Measurements from ENCODE around the gene ENTPD2. TPM values are rescaled to one million over a fixed set of nuclear protein-coding genes. Genes with fewer than 3 reads are reported as not detected.

Gene ENTPD2
- total RNA-seq, 1 donor from 2014 or later: 0.19 TPM

DNA sequence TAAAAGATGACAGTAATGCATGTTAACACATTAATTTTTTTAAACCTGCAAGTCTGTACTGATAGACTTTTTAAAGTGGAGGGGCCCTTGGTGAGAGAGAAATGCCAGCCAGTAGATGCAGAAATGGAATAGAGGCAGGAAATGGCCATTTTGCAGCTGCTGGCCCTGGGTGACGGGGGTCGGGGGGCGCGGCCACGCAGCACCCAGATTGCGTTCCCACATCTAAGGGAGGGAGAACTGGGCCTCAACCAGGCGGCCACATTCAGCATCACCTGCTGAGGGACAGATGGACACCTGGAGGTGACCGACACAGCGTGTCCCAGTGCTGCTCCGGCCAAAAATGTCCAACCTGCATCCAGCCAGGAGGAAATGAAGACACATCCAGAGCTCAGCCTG is 51.2 kb downstream of the ENTPD2 start:
- Mint-ChIP-seq H3K36me3 (ENCODE audit: insufficient read depth) (no peaks in the 10 kb centered on the region), H3K9me3 (ENCODE audit: low read depth) (peaks cover 4% of the 10 kb centered on the region), H3K4me1 (ENCODE audit: low read depth) (no peaks in the 10 kb centered on the region), H3K27me3 (no peaks in the 10 kb centered on the region), H3K4me3 (ENCODE audit: low read depth) (no peak overlapping the region), H3K27ac (no peak overlapping the region)
- TF ChIP-seq, protein P1, sequence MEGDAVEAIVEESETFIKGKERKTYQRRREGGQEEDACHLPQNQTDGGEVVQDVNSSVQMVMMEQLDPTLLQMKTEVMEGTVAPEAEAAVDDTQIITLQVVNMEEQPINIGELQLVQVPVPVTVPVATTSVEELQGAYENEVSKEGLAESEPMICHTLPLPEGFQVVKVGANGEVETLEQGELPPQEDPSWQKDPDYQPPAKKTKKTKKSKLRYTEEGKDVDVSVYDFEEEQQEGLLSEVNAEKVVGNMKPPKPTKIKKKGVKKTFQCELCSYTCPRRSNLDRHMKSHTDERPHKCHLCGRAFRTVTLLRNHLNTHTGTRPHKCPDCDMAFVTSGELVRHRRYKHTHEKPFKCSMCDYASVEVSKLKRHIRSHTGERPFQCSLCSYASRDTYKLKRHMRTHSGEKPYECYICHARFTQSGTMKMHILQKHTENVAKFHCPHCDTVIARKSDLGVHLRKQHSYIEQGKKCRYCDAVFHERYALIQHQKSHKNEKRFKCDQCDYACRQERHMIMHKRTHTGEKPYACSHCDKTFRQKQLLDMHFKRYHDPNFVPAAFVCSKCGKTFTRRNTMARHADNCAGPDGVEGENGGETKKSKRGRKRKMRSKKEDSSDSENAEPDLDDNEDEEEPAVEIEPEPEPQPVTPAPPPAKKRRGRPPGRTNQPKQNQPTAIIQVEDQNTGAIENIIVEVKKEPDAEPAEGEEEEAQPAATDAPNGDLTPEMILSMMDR (IDR thresholded peaks at IDR 0.05; ENCODE audit: unreplicated experiment): no peak
- DNase-seq (ENCODE audit: low spot score, unreplicated experiment): no peak

DNA sequence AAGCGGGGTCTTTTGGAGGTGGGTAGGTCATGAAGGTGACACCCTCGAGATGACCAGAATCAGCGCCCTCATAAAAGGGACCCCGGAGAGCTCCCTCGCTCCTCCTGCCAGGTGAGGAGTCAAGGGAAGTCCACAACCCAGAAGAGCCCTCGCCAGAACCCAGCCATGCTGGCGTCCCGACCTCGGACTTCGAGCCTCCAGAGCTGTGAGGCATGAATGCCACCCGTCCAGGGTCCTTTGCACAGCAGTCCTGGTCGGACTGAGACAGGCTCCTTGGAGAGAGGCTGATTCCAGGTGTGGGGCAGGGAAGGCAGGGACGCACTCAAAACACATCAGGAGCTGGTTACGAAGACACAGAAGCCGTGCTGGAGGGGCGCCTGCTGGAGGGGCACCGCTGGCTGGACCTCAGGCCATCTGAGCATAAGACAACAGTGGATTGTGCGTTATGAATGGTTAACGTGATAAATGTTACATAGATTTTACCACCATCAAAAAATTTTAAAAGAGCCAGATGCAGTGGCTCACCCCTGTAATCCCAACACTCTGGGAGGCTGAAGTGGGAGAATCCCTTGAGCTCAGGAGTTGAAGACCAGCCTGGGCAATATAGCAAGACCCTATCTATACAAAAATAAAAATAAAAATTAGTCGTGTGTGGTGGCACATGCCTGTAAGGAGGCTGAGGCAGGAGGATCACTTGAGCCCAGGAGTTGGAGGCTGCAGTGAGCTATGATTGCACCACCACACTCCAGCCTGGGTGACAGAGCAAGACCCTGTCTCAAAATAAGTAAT is 51.8 kb downstream of the ENTPD2 start:
- Mint-ChIP-seq H3K9me3 (ENCODE audit: low read depth) (peaks cover 4% of the 10 kb centered on the region), H3K27ac (no peak overlapping the region), H3K4me1 (ENCODE audit: low read depth) (no peaks in the 10 kb centered on the region), H3K27me3 (no peaks in the 10 kb centered on the region), H3K4me3 (ENCODE audit: low read depth) (no peak overlapping the region), H3K36me3 (ENCODE audit: insufficient read depth) (no peaks in the 10 kb centered on the region)
- TF ChIP-seq, protein P1 (IDR thresholded peaks at IDR 0.05; ENCODE audit: unreplicated experiment): no peak
- no peak for DNase-seq (ENCODE audit: low spot score, unreplicated experiment)

DNA sequence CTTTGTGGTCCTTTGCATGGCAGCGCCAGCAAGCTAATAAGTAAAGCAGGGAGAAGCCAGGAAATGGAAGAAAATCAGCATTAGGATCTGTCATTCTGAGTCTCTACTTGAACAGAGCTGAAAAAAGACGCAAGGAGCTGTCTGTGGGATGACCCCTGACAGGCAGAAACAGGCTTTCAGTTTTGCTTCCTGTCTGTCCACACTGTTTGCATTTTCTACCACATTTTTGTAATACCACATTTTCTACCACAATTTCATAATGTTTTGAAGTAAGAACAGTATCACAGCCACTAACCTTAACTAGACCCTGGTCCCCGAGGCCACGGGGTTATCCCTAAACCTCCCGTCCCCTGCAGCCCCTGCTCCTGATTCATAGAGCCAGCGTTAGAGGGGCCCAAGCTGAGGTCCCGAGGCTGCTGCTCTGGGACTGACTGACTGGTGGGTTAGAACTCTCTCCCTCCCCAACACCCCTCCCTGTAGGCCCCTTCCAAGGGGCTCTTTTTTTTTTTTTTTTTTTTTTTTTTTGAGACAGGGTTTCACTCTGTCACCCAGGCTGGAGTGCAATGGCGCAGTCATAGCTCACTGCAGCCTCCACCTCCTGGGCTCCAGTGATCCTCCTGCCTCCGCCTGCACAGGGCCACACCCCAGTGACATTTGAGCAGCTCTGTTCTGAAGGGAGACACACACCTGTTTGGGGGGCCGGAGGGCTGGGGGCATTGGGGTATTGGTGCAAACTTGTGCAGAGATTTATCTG is 53.5 kb downstream of the ENTPD2 start:
- peaks cover 4% of the 10 kb centered on the region for H3K9me3 Mint-ChIP-seq (ENCODE audit: low read depth)
- peaks cover 1% of the 10 kb centered on the region for H3K4me1 Mint-ChIP-seq (ENCODE audit: low read depth)
- TF ChIP-seq, protein P1 (IDR thresholded peaks at IDR 0.05; ENCODE audit: unreplicated experiment): no peak
- H3K4me3 Mint-ChIP-seq (ENCODE audit: low read depth): no peak overlapping the region
- no peak for DNase-seq (ENCODE audit: low spot score, unreplicated experiment)
- no peaks in the 10 kb centered on the region for H3K27me3 Mint-ChIP-seq
- no peak overlapping the region for H3K27ac Mint-ChIP-seq
- no peaks in the 10 kb centered on the region for H3K36me3 Mint-ChIP-seq (ENCODE audit: insufficient read depth)

Other genes starting within 250 kb of the ENTPD2 start
- gene RABL6, start 246.1 kb downstream of the ENTPD2 start, total RNA-seq: 129 and 130 TPM in 2 replicates
- 5.1 and 5.8 TPM in 2 replicates for gene AJM1, start 211.6 kb downstream of the ENTPD2 start, total RNA-seq
- 168 and 169 TPM in 2 replicates for gene PHPT1, start 204.7 kb downstream of the ENTPD2 start, total RNA-seq
- 36.7 and 40.0 TPM in 2 replicates for gene MAMDC4, start 201.7 kb downstream of the ENTPD2 start, total RNA-seq
- 297 and 310 TPM in 2 replicates for gene EDF1, start 187.8 kb downstream of the ENTPD2 start, total RNA-seq
- gene TRAF2, start 167.5 kb downstream of the ENTPD2 start, total RNA-seq: 23.4 and 23.8 TPM in 2 replicates
- gene FBXW5, start 109.3 kb downstream of the ENTPD2 start, total RNA-seq: 77.3 and 77.7 TPM in 2 replicates
- 1.1 and 2.8 TPM in 2 replicates for gene C8G, start 108.8 kb downstream of the ENTPD2 start, total RNA-seq
- gene LCN12, start 101.8 kb downstream of the ENTPD2 start, total RNA-seq: 14.7 and 16.2 TPM in 2 replicates
- gene PTGDS, start 76.6 kb downstream of the ENTPD2 start, total RNA-seq: not detected in 2 replicates
- gene LCNL1, start 71.1 kb downstream of the ENTPD2 start, total RNA-seq: not detected in 2 replicates
- 54.9 and 57.1 TPM in 2 replicates for gene PAXX, start 61.6 kb downstream of the ENTPD2 start, total RNA-seq
- 0.64 TPM in 1 of 2 replicates, not detected in the other for gene CLIC3, start 57.5 kb downstream of the ENTPD2 start, total RNA-seq
- gene ABCA2, start 25.8 kb downstream of the ENTPD2 start, total RNA-seq: 26.4 and 30.1 TPM in 2 replicates
- not detected in 2 replicates for gene FUT7, start 22.0 kb downstream of the ENTPD2 start, total RNA-seq
- gene NPDC1, start 7.9 kb downstream of the ENTPD2 start, total RNA-seq: 62.0 and 73.2 TPM in 2 replicates
- gene SAPCD2, start 16.5 kb upstream of the ENTPD2 start, total RNA-seq: 15.1 and 15.3 TPM in 2 replicates
- 0.57 and 1.5 TPM in 2 replicates for gene UAP1L1, start 23.5 kb upstream of the ENTPD2 start, total RNA-seq
- gene MAN1B1, start 32.9 kb upstream of the ENTPD2 start, total RNA-seq: 56.1 and 57.7 TPM in 2 replicates
- gene DPP7, start 60.7 kb upstream of the ENTPD2 start, total RNA-seq: 39.2 and 48.5 TPM in 2 replicates
- 0.07 and 0.77 TPM in 2 replicates for gene GRIN1, start 85.1 kb upstream of the ENTPD2 start, total RNA-seq
- 0.89 and 1.00 TPM in 2 replicates for gene LRRC26, start 116.0 kb upstream of the ENTPD2 start, total RNA-seq
- not detected in 2 replicates for gene TMEM210, start 118.0 kb upstream of the ENTPD2 start, total RNA-seq
- gene ANAPC2, start 134.5 kb upstream of the ENTPD2 start, total RNA-seq: 73.2 and 74.3 TPM in 2 replicates
- gene SSNA1, start 134.6 kb upstream of the ENTPD2 start, total RNA-seq: 52.5 and 59.1 TPM in 2 replicates
- 18.8 and 20.7 TPM in 2 replicates for gene TPRN, start 146.7 kb upstream of the ENTPD2 start, total RNA-seq
- 35.2 and 36.2 TPM in 2 replicates for gene TMEM203, start 151.6 kb upstream of the ENTPD2 start, total RNA-seq
- gene NDOR1, start 151.6 kb upstream of the ENTPD2 start, total RNA-seq: 35.1 and 37.4 TPM in 2 replicates
- 24.0 and 25.7 TPM in 2 replicates for gene RNF208, start 168.2 kb upstream of the ENTPD2 start, total RNA-seq
- 1.2 and 2.7 TPM in 2 replicates for gene CYSRT1, start 171.1 kb upstream of the ENTPD2 start, total RNA-seq
- gene RNF224, start 173.4 kb upstream of the ENTPD2 start, total RNA-seq: 0.27 and 0.53 TPM in 2 replicates
- 0.26 and 0.27 TPM in 2 replicates for gene SLC34A3, start 176.8 kb upstream of the ENTPD2 start, total RNA-seq
- 233 and 245 TPM in 2 replicates for gene TUBB4B, start 187.2 kb upstream of the ENTPD2 start, total RNA-seq
- gene STPG3, start 197.2 kb upstream of the ENTPD2 start, total RNA-seq: not detected in 2 replicates
- gene NELFB, start 201.3 kb upstream of the ENTPD2 start, total RNA-seq: 62.3 and 63.3 TPM in 2 replicates
- gene TOR4A, start 223.7 kb upstream of the ENTPD2 start, total RNA-seq: 8.0 and 8.5 TPM in 2 replicates
- 24.0 and 27.1 TPM in 2 replicates for gene NRARP, start 248.2 kb upstream of the ENTPD2 start, total RNA-seq

Measured in progenitor cell of endocrine pancreas (in vitro differentiated cells).